RWPE2 (cell line): ENCODE data around the gene CCNF.

Experiments used
- ATAC-seq: fragments of 200-7000 bp; cut with Tn5 transposase; 3 replicates; pipeline ENCODE4 v1.9.1; 2021; ENCODE audit warnings: low read depth
- DNase-seq: peaks from one replicate; pipeline ENCODE4 v3.0.0-alpha.2; 2020; ENCODE audit warnings: low spot score
- H3K27ac ChIP-seq: fragments of 450-650 bp; 2 replicates; pipeline ENCODE4 v1.5.1; 2017; ENCODE audit warnings: mild to moderate bottlenecking; ENCODE audit not compliant: poor library complexity, severe bottlenecking
- H3K27me3 ChIP-seq: fragments of 250-450 bp; sonication (Bioruptor Pico); 2 replicates; pipeline ENCODE4 v1.5.1; 2021; ENCODE audit warnings: mild to moderate bottlenecking, moderate library complexity; ENCODE audit not compliant: insufficient read depth, poor library complexity, severe bottlenecking
- H3K36me3 ChIP-seq: fragments of 250-450 bp; sonication (Bioruptor Pico); 2 replicates; pipeline ENCODE4 v1.5.1; 2020; ENCODE audit warnings: low read depth, mild to moderate bottlenecking, moderate library complexity
- H3K4me1 ChIP-seq: fragments of 250-450 bp; sonication (Bioruptor Pico); 2 replicates; pipeline ENCODE4 v1.5.1; 2021; ENCODE audit warnings: mild to moderate bottlenecking, moderate library complexity; ENCODE audit not compliant: insufficient read depth, poor library complexity, severe bottlenecking
- H3K4me3 ChIP-seq: fragments of 250-450 bp; sonication (Bioruptor Pico); 2 replicates; pipeline ENCODE4 v1.5.1; 2021; ENCODE audit warnings: mild to moderate bottlenecking, moderate library complexity; ENCODE audit not compliant: severe bottlenecking
- H3K9me3 ChIP-seq: fragments of 250-450 bp; sonication (Bioruptor Pico); 2 replicates; pipeline ENCODE4 v1.5.1; 2021; ENCODE audit warnings: mild to moderate bottlenecking, moderate library complexity; ENCODE audit not compliant: severe bottlenecking
- CTCF ChIP-seq: fragments of 450-650 bp; IDR thresholded peaks from one replicate; pipeline ENCODE4 v1.5.1; 2017; ENCODE audit warnings: mild to moderate bottlenecking, moderate library complexity; ENCODE audit not compliant: poor library complexity, severe bottlenecking

The CCNF gene

GRCh38 chr16:2386990-2387389 lies 42.3 kb upstream of the CCNF start:
- no peaks in the 10 kb centered on the region for H3K9me3 ChIP-seq
- no peak for TF ChIP-seq CTCF
- DNase-seq (no peak), ATAC-seq (no peak)
- no peaks in the 10 kb centered on the region for H3K27me3 ChIP-seq
- no peak overlapping the region for H3K4me3 ChIP-seq
- H3K27ac ChIP-seq, result no peak overlapping the region
- H3K36me3 ChIP-seq, result no peaks in the 10 kb centered on the region
- H3K4me1 ChIP-seq, result no peaks in the 10 kb centered on the region

DNA sequence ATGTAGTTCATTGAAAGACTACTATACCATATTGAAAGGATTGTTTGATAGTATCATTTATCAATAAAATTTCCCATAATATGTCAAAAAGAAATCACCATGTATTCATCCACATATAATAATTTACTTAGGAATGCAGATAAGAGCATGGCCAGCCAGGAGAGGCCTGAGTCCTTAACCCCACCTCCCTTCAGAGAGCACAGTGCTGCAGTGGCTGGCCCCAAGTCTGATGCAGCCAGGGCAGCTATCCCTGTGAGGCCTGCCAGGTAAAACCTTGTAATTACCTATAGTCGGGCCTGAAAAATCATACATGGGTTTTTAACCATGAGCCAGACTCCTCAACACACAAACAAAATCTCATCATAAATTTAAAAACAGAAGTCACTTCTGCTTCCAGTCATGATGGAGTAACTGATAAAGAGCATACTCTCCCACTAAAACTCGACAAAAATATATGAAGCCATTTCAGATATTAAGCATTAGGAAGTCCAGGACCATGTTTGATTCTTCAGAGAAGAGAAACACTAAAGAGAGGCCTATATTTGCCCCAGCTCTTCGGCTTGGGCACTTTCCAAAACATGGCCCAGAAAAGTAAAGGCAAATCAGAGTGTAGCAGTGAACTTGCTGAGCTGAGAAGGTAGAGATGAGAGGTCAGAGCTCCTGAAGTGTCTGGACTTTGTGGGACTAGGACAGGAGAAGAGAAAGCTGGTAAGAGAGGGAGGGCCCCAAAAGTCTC lies 40.9 kb upstream of the CCNF start:
- H3K9me3 ChIP-seq, result no peaks in the 10 kb centered on the region
- DNase-seq (no peak), ATAC-seq (no peak)
- H3K27me3 ChIP-seq, result no peaks in the 10 kb centered on the region
- no peaks in the 10 kb centered on the region for H3K4me1 ChIP-seq
- H3K4me3 ChIP-seq, result no peak overlapping the region
- H3K36me3 ChIP-seq, result no peaks in the 10 kb centered on the region
- no peak overlapping the region for H3K27ac ChIP-seq
- TF ChIP-seq CTCF, result no peak

DNA sequence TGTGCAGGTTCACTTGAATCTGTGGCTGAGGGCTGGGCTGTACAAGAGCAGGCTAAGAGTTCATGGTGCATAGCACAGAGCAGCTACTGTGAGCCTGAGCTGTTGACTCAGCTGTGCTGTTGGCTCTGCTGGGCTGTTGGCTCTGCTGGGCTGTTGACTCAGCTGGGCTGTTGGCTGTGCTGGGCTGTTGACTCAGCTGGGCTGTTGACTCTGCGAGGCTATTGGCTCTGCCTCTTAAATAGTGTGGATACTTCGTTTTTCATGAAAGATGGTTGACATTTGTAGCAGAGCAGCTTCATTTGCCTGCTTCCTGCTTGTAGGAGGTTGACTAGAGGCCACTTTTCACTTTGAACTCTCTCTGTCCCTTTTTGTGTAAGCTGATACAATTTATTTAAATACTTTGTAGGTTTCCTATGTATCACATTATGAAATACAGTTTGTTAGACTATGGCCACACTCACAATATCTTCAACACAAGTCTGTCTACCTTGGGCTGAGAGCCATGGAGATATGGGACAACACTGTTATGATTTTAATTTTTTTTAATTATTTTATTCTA lies 40.3 kb upstream of the CCNF start:
- DNase-seq, result no peak
- Histone ChIP-seq H3K27me3 (no peaks in the 10 kb centered on the region), H3K36me3 (no peaks in the 10 kb centered on the region), H3K4me3 (no peak overlapping the region), H3K27ac (no peak overlapping the region), H3K4me1 (no peaks in the 10 kb centered on the region), H3K9me3 (no peaks in the 10 kb centered on the region)
- 0 out of 3 replicates have a peak, but pooled peaks have one; percentile 31 for ATAC-seq
- no peak for TF ChIP-seq CTCF

DNA sequence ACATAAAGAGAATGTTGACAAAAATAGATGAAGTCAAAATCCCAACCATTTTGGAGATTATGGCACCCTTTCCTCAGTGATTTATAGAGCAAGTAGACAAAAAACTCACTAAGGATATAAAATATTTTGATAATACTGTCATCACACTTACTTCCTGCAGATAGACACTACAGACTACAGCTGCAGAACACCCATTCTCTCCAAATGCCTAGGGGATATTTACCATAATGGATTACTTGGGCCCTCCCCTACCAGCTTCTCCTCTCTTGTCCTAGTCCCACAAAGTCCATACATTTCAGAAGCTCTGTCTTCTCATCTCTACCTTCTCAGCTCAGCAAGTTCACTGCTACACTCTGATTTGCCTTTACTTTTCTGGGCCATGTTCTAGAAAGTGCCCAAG lies 37.2 kb upstream of the CCNF start:
- no peaks in the 10 kb centered on the region for H3K9me3 ChIP-seq
- DNase-seq, result no peak
- no peak overlapping the region for H3K27ac ChIP-seq
- no peak for ATAC-seq
- H3K4me1 ChIP-seq, result no peaks in the 10 kb centered on the region
- TF ChIP-seq CTCF, result no peak
- no peaks in the 10 kb centered on the region for H3K36me3 ChIP-seq
- no peaks in the 10 kb centered on the region for H3K27me3 ChIP-seq
- H3K4me3 ChIP-seq, result no peak overlapping the region

- no peak overlapping the region for H3K4me3 ChIP-seq
- no peaks in the 10 kb centered on the region for H3K9me3 ChIP-seq
- no peaks in the 10 kb centered on the region for H3K4me1 ChIP-seq
- no peaks in the 10 kb centered on the region for H3K27me3 ChIP-seq
- no peak for TF ChIP-seq CTCF
- H3K36me3 ChIP-seq, result no peaks in the 10 kb centered on the region
- no peak for DNase-seq
- no peak overlapping the region for H3K27ac ChIP-seq
- no peak for ATAC-seq
Observed at GRCh38 chr16:2398520-2398919, 30.7 kb upstream of the CCNF start.
